Pancreas (tissue), 10 donors: ENCODE data around the gene GFI1. TPM values are rescaled to one million over a fixed set of nuclear protein-coding genes. Genes with fewer than 3 reads are reported as not detected.

ENCODE experiments used
- ATAC-seq, 4 donors: fragments of 200-7000 bp; cut with Tn5 transposase; one replicate each; pipeline versions ENCODE4 v1.8.0 to v1.9.1; 2020; ENCODE audit warnings: mild to moderate bottlenecking in 4 of 4, moderate library complexity in 4 of 4
- DNase-seq, 6 donors: peaks; one replicate each; pipeline ENCODE4 v3.0.0-alpha.2; 2020
- FAIRE-seq: peaks from 2 replicates; lab custom pipeline; 2012; peaks lifted over from hg19 to GRCh38; lab: Jason Lieb, UNC
- H3K27ac ChIP-seq, 4 donors: fragments of 200-600 bp; sonication (generic); 1 replicate in 3 of 4; 2 replicates in 1 of 4; pipeline versions ENCODE4 v1.5.0 to v1.8.0; 2020
- H3K27me3 ChIP-seq, 4 donors: fragments of 200-600 bp; one replicate each; pipeline ENCODE4 v1.8.0; 2021
- H3K36me3 ChIP-seq, 3 donors: fragments of 200-600 bp; sonication (generic) in 1 of 3; one replicate each; pipeline versions ENCODE4 v1.5.0 to v1.8.0; 2020 to 2021
- H3K4me1 ChIP-seq, 3 donors: fragments of 200-600 bp; one replicate each; pipeline ENCODE4 v1.8.0; 2021
- H3K4me3 ChIP-seq, 4 donors: fragments of 200-600 bp; sonication (generic) in 2 of 4; one replicate each; pipeline versions ENCODE4 v1.5.0 to v1.8.0; 2020 to 2021
- H3K9me3 ChIP-seq, 4 donors: fragments of 200-600 bp; one replicate each; pipeline ENCODE4 v1.8.0; 2021
- CTCF ChIP-seq, 4 donors: fragments of 200-600 bp; sonication (generic) in 3 of 4; IDR thresholded peaks; one replicate each; pipeline versions ENCODE4 v1.5.0 to v1.8.0; 2021; ENCODE audit warnings: antibody characterized with exemption in 4 of 4
- WGBS, 2 donors: extraction: QIAGEN DNeasy Blood & Tissue Kit; methylation state at CpG; one replicate each; pipeline ENCODE4 v1.1.7; 2013; 5-methylcytosine and 5-hydroxymethylcytosine counted together
- intact Hi-C, 3 donors: fragments of 100-400 bp; cut with DNase I; formaldehyde crosslinking; loops; one replicate each; pipeline versions ENCODE4 v1.11.1 to v1.14.2; 2022
- polyA plus RNA-seq, 2 donors: library from polyadenylated mRNA; stranded (reverse); fragments of 200-250 nt; gene quantifications; one replicate each; pipeline ENCODE4 v1.2.3, GENCODE V29; 2013
- total RNA-seq, 6 donors: library from RNA; stranded (reverse); fragmentation: NEBNext Ultra II Directional in 4 of 6; extraction: Animal tissue kit (Norgen Biotek cat#: 25700) in 4 of 6; gene quantifications; one replicate each; pipeline versions ENCODE4 v1.2.1 to v1.2.4, GENCODE V29; 2021 to 2023
- donor health status: healthy with polysubstance abuse.
- donor health status: DM: no; HTN: no; CAD: no; lungs with moderate emphysema.
- donor health status: DM: no; HTN: no; CAD: no.
- donor health status: control.
- donor health status: control.
- donor health status: Bipolar disorder and iron deficiency.
- donor health status: DM: yes; HTN: yes; CAD: no.
- donor health status: DM: no; HTN: no; CAD: no.
- donor health status: DM: no; HTN: no; CAD: no.
- donor health status: DM: yes; HTN: yes; CAD: no.

GFI1 gene
- total and polyA plus RNA-seq, 8 donors = 5.2 to 7.4 (median 6.0) TPM

GRCh38 chr1:92504291-92505014 lies 17.7 kb upstream of the GFI1 start:
- WGBS, 2 donors = 72 to 73% methylated on average over 8 of the region's 8 CpGs
- no peak for ATAC-seq
- Histone ChIP-seq H3K27ac (no peak overlapping the region), H3K9me3 (no peaks in the 10 kb centered on the region), H3K4me3 (no peak overlapping the region), H3K36me3 (no peaks in the 10 kb centered on the region), H3K4me1 (no peaks in the 10 kb centered on the region), H3K27me3 (no peaks in the 10 kb centered on the region)
- no peak for TF ChIP-seq CTCF (IDR thresholded peaks at IDR 0.05)
- intact Hi-C loops = no loop called here
- no peak for FAIRE-seq
- DNase-seq = no peak

- Histone ChIP-seq H3K27me3 (no peaks in the 10 kb centered on the region), H3K4me1 (no peaks in the 10 kb centered on the region), H3K4me3 (no peak overlapping the region), H3K9me3 (no peaks in the 10 kb centered on the region), H3K36me3 (no peaks in the 10 kb centered on the region), H3K27ac (no peak overlapping the region)
- DNase-seq (no peak), ATAC-seq (no peak), FAIRE-seq (no peak)
- TF ChIP-seq CTCF (IDR thresholded peaks at IDR 0.05) = no peak
- intact Hi-C loops = no loop called here
- WGBS, 2 donors = 79 to 87% methylated on average over 6 of the region's 6 CpGs
Measured at GRCh38 chr1:92503926-92504285, 17.2 kb upstream of the GFI1 start.

GRCh38 chr1:92503043-92503925 lies 16.6 kb upstream of the GFI1 start:
- no peaks in the 10 kb centered on the region for H3K36me3 ChIP-seq
- H3K4me1 ChIP-seq = no peaks in the 10 kb centered on the region
- ATAC-seq (no peak), FAIRE-seq (no peak), DNase-seq (no peak)
- WGBS, 2 donors = 73 to 79% methylated on average over 6 of the region's 6 CpGs
- H3K27ac ChIP-seq = no peak overlapping the region
- intact Hi-C loops = no loop called here
- H3K9me3 ChIP-seq = no peaks in the 10 kb centered on the region
- TF ChIP-seq CTCF (IDR thresholded peaks at IDR 0.05) = no peak
- H3K27me3 ChIP-seq = no peaks in the 10 kb centered on the region
- H3K4me3 ChIP-seq = no peak overlapping the region

- Histone ChIP-seq H3K36me3 (no peaks in the 10 kb centered on the region), H3K27me3 (no peaks in the 10 kb centered on the region), H3K9me3 (no peaks in the 10 kb centered on the region), H3K27ac (no peak overlapping the region), H3K4me3 (no peak overlapping the region), H3K4me1 (no peaks in the 10 kb centered on the region)
- intact Hi-C loops = no loop called here
- no peak for DNase-seq
- FAIRE-seq = no peak
- no peak for ATAC-seq
- no peak for TF ChIP-seq CTCF (IDR thresholded peaks at IDR 0.05)
Measured at GRCh38 chr1:92502247-92502646, 15.5 kb upstream of the GFI1 start.

- no peak for TF ChIP-seq CTCF (IDR thresholded peaks at IDR 0.05)
- H3K27me3 ChIP-seq = no peaks in the 10 kb centered on the region
- 51 to 54% methylated on average over 1 of the region's 1 CpG for WGBS, 2 donors
- H3K36me3 ChIP-seq = no peaks in the 10 kb centered on the region
- H3K27ac ChIP-seq = no peak overlapping the region
- no peak for ATAC-seq
- no peak for DNase-seq
- no peaks in the 10 kb centered on the region for H3K4me1 ChIP-seq
- intact Hi-C loops = no loop called here
- no peaks in the 10 kb centered on the region for H3K9me3 ChIP-seq
- FAIRE-seq = no peak
- H3K4me3 ChIP-seq = no peak overlapping the region
Measured at GRCh38 chr1:92500552-92500951, 13.8 kb upstream of the GFI1 start.
